GM19452 (cell line): Measurements from ENCODE around the gene NANS.
"Not testable (repeated sequence)": the region's sequence is repeated elsewhere in the genome, so short reads cannot be mapped to it uniquely, and the experiment has no call there.

ENCODE experiments used
- ATAC-seq: cut with Tn5 transposase; IDR thresholded peaks from one replicate; pipeline ENCODE4 v1.9.1; 2021; ENCODE audit not compliant: unreplicated experiment

Gene NANS, protein sequence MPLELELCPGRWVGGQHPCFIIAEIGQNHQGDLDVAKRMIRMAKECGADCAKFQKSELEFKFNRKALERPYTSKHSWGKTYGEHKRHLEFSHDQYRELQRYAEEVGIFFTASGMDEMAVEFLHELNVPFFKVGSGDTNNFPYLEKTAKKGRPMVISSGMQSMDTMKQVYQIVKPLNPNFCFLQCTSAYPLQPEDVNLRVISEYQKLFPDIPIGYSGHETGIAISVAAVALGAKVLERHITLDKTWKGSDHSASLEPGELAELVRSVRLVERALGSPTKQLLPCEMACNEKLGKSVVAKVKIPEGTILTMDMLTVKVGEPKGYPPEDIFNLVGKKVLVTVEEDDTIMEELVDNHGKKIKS

DNA sequence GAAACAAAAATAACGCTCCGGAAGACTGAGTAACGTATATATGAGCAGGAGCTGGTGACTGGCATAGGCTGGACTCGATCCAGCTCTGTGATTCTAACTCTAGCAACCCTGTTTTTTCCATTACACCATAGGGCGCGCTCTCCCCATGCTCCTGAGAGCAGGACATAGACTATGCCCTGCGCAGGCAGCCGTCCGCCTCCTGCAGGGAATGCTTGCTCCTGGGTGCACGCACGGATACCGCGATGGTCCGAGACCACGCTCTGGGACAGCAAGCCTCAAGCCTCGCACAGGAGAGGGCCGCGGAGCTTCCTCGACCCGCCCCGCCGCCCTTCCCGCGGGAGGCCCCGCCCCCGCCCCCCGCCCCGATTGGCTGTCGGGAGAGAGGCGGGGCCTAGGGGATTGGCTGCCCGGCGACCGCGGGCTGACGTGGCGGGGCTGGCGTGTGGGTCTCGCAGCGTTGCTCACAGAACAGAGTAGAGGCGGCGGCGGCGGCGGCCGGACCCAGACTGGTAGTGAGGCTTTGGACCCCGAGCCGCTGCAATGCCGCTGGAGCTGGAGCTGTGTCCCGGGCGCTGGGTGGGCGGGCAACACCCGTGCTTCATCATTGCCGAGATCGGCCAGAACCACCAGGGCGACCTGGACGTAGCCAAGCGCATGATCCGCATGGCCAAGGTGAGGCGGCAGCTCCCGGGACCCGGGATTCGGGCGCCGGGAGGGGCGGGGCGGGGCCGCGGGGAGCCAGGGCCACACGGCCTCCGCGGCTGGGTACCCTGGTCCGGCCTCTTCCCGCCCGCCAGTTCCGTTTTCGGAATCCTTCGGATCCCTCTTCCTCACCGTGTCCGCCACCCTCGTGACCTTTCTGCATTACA, at the start of gene NANS:
Gene NANS (plus strand): TSS at position 464 of the 869 bp plus-strand sequence. CDS start 77 bp downstream, at position 541.
- ATAC-seq = peak; percentile 94

GRCh38 chr9:98007251-98007928, 49.1 kb upstream of the NANS start:
- no peak for ATAC-seq

DNA sequence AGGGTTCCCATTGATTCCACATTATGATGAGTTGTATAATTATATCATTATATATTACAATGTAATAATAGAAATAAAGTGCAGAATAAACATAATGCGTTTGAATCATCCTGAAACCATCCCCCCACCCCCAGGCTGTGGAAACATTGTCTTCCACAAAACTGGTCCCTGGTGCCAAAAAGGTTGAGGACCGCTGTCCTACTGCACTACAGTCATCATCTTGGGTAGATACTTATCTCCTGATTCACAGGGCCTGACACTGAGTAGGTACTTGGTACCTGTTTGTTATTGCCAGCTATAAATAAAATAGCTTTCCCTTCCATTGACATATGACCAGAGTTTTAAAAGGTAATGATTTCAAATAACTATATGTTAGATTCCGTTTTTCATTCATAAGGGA, 47.8 kb upstream of the NANS start:
- no peak for ATAC-seq

GRCh38 chr9:98009437-98009836, 47.1 kb upstream of the NANS start:
- no peak for ATAC-seq

GRCh38 chr9:98009936-98010335, 46.6 kb upstream of the NANS start:
- no peak for ATAC-seq

- ATAC-seq = no peak
These were observed 46.1 kb upstream of the NANS start for GRCh38 chr9:98010445-98010844.

DNA sequence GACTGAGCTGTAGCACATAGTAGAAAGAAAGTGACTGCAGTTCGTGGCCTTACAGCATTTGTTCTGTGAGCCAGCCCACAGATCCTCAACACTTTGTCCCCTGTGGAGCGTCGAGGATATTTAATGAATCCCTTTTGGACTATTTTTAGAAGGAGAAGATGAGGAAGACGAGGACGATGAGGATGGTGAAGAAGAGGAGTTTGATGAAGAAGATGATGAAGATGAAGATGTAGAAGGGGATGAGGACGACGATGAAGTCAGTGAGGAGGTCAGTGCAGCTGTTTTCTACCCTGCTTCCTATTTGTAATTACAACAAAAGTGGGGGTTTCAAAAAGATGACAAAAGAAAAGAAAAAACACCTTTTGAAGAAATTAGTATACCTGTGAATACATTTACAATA, 45.4 kb upstream of the NANS start:
- ATAC-seq = no peak

GRCh38 chr9:98016137-98016680, 40.3 kb upstream of the NANS start:
- no peak for ATAC-seq

- no peak for ATAC-seq
These were observed 39.2 kb upstream of the NANS start for GRCh38 chr9:98017306-98017705.

- no peak for ATAC-seq
These were observed 38.2 kb upstream of the NANS start for GRCh38 chr9:98018347-98018746.

DNA sequence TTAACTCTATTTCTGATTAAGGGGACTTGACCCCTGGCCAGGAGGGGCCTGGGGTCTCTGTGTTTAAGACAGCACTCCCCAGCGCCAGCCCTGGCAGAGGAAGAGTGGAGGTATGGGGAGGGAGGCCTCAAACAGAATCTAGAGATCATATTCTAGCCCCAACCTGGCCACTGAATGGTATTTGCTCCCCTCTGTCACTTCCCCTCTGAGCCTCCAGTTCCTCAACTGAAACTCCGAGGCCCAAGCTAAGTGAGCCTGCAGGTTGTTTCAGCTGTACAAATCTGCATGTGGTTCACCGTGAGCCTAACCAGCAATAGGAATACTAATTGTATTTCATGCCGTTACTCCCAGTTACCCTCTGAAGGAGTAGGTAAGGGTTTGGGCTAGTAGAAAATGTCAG, 37.4 kb upstream of the NANS start:
- no peak for ATAC-seq

GRCh38 chr9:98019869-98020268, 36.7 kb upstream of the NANS start:
- not testable (repeated sequence) for ATAC-seq

DNA sequence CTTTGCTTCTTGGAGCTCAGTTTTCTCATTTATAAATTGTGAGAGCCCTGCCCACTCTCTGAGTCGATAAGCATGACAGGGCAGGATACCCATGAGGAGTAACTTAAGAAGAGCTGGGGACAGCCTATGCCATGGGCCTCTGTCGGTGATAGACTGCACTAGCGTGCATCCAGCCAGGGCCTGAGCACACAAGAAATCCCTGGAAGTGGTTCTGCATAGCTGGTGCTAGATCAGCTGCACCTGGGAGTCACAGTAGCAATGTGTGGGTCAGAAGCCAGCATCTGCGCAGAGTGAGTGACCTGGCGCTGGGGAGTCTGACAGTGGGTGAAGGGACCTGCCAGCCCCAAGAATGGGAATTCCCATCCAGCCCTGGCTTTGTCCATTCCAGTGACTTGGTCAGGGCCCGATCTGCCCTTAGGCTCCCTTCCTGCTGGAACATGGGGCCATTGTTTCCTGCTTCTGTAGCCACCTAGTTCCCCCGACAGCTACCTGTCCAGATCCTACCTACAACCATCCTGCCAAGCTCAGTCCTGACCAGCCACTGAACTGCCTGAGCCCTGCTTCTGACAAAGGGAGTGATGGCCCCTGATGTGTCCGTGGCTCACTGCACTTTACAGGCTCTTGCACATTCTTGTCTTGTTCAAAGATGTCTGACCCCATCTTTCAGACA, 35.9 kb upstream of the NANS start:
- ATAC-seq = no peak

DNA sequence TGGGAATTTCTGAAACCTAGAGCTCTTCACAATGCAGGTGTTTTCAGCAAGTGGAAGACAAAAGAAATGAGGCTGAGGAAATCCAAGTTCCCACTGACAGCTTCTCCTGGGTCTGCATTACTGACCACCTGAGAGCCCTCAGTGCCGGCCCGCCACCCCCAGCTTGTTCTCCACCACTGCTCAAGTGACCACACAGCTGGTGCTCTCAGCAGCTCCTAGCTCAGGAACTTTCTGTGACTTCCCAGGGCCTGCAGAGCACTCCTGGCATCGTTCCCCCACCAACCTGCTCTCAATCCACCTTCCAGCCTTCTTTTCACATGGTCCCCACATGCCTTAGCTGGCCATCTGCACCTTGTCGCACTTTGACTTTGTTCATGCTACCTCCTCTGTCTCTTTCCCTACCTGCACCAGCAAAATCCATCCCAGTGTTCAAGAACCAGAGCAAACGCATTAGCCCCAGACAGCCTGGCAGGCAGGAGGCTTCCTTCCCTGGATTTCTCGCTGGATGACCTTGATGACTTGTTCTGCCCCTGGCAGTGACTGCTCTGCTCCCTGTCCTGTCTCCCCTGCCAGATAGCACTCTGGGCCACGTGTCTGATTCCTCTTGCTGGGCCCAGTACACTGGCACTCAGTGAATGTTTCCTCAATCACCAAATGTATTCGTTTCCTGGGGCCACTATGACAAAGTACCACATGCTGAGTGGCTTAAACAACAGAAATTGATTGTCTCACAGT, 35.1 kb upstream of the NANS start:
- ATAC-seq = no peak

DNA sequence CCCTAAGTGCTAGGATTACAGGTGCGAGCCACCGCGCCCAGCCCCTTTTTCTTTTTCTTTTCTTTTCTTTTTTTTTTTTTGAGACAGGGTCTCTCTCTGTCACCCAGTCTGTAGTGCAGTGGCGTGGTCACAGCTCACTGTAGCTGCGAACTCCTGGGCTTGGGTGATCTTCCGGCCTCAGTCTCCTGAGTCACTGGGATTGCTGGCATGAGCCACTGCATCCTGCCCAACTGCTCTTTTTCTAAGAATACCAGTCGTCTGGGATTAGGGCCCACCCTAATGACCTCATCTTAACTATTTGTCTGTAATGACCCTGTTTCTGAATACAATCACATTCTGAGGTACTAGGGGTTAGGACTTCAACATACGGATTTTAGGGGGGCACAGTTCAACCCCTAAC, 34.1 kb upstream of the NANS start:
- no peak for ATAC-seq

GRCh38 chr9:98024702-98025101, 31.8 kb upstream of the NANS start:
- ATAC-seq = no peak

GRCh38 chr9:98031169-98031568, 25.4 kb upstream of the NANS start:
- no peak for ATAC-seq

DNA sequence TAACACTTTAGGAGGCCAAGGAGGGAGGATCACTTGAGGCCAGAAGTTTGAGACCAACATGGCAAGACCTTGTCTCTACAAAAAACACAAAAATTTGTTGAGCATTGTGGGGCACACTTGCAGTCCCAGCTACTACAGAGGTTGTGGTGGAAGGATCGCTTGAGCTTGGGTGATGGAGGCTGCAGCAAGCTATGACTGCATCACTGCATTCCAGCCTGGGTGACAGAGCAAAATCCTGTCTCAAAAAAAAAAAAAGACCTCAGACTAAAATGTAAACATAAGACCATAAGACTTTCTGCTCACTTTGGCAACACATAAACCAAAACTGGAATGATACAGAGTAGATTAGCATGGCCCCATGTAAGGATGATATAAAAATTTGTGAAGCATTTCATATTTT, 24.6 kb upstream of the NANS start:
- ATAC-seq = no peak

- peak; percentile 52 for ATAC-seq
These were observed 21.7 kb upstream of the NANS start for GRCh38 chr9:98034593-98035546.
